HG02885 (cell line): ENCODE data around the gene TERT.
"Not testable (repeated sequence)": the region's sequence is repeated elsewhere in the genome, so short reads cannot be mapped to it uniquely, and the experiment has no call there.

Experiments
- ATAC-seq: cut with Tn5 transposase; IDR thresholded peaks from one replicate; pipeline ENCODE4 v1.9.1; 2021; ENCODE audit warnings: mild to moderate bottlenecking; ENCODE audit not compliant: unreplicated experiment, poor library complexity

The TERT gene

DNA sequence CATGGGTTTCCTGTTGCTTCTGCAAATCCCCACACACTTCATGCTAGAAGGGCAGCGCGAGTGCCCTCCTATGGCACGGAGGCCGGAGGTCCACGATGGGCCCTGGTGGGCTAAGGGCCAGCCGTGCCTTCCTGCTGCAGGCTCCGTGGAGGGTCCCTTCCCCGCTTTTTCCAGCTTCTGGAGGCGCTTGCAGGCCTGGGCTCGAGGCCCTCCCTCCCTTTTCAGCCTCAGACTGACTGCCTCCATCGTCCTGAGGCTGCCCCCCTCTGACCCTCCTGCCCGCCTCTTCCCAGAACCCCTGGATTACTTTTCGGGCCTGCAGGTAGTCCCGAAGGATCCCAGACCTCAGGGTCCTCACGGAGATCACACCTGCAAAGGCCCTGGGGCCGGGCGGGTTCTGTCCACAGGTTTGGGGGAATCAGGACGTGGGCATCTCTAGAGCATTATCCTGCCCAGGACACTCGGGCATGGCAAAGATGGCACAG lies 3.2 kb upstream of the TERT start:
- ATAC-seq, result no peak

DNA sequence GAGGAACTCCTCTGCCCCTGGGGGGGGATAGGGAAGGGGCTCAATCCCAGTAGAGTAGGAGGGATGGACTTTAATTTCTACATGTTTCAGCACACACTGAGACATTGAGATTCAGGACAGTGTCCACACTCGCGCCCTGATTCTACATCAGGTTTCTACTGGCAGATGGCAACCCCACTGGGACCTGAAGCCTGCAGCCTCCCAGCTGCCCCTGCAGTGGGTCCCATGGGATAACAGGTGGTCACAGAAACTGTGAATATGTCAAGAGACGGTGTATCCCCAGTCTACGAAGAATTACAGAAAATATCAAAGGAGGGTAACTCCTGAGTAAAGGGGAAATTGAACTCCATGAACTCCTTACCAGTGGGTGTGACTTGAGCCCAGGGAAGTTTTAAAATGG lies 2.4 kb upstream of the TERT start:
- no peak for ATAC-seq

DNA sequence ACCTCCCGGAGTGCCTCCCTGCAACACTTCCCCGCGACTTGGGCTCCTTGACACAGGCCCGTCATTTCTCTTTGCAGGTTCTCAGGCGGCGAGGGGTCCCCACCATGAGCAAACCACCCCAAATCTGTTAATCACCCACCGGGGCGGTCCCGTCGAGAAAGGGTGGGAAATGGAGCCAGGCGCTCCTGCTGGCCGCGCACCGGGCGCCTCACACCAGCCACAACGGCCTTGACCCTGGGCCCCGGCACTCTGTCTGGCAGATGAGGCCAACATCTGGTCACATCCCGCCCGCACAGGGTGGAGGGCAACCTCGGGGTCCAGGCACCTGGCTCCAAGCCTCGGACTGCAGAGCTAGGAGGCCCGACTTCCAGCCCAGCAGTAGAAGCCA lies 776 bp upstream of the TERT start:
- no peak for ATAC-seq

DNA sequence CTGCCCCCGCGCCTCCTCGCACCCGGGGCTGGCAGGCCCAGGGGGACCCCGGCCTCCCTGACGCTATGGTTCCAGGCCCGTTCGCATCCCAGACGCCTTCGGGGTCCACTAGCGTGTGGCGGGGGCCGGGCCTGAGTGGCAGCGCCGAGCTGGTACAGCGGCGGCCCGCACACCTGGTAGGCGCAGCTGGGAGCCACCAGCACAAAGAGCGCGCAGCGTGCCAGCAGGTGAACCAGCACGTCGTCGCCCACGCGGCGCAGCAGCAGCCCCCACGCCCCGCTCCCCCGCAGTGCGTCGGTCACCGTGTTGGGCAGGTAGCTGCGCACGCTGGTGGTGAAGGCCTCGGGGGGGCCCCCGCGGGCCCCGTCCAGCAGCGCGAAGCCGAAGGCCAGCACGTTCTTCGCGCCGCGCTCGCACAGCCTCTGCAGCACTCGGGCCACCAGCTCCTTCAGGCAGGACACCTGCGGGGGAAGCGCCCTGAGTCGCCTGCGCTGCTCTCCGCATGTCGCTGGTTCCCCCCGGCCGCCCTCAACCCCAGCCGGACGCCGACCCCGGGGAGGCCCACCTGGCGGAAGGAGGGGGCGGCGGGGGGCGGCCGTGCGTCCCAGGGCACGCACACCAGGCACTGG lies 548 bp downstream of the TERT start:
- ATAC-seq, result peak; percentile 36

DNA sequence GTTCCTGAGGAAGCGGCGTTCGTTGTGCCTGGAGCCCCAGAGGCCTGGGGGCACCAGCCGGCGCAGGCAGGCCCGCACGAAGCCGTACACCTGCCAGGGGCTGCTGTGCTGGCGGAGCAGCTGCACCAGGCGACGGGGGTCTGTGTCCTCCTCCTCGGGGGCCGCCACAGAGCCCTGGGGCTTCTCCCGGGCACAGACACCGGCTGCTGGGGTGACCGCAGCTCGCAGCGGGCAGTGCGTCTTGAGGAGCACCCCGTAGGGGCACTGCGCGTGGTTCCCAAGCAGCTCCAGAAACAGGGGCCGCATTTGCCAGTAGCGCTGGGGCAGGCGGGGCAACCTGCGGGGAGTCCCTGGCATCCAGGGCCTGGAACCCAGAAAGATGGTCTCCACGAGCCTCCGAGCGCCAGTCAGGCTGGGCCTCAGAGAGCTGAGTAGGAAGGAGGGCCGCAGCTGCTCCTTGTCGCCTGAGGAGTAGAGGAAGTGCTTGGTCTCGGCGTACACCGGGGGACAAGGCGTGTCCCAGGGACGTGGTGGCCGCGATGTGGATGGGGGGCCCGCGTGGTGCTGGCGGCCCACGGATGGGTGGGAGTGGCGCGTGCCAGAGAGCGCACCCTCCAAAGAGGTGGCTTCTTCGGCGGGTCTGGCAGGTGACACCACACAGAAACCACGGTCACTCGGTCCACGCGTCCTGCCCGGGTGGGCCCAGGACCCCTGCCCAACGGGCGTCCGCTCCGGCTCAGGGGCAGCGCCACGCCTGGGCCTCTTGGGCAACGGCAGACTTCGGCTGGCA lies 1.3 kb downstream of the TERT start:
- ATAC-seq, result no peak

DNA sequence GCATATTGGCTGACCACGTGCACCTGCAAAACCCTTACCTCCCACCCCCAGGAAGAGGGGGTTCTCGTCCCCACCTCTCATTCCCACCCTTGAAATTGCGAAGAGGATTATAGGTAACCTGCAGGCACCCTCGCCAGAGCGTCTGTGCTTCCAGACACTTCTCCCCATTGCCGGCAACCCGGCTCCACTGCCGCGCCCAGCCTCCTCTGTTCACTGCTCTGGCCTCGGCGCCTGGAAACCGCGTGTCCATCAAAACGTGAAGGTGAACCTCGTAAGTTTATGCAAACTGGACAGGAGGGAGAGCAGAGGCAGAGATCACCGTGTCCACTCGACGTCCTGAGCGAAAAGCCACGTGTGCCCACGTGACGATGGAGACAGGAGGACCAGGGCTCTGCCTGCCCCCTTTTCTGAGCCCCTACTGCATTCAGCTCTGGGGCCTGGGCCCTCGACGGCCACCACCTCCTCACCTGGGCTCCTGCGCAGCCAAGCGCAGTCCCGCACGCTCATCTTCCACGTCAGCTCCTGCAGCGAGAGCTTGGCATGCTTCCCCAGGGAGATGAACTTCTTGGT lies 1.9 kb downstream of the TERT start:
- no peak for ATAC-seq

DNA sequence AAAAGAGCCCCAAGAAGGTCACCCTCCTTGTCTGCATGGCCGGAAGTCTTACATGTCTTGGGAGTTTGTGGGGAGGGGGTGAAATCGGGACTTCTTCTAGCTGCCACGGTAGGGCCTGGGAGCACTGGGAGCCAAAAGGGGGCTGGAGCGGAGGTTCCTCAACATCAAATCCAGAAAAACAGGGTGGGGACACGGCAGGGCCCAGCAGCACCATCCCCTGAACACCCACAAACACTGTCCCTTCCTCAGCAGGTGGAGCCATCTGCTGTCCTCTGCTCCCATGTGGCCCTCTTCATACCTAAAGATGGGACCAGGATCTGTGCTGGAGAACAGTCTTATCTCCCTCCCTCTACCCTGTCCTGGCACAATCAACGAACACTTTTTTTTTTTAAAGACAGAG lies 2.7 kb downstream of the TERT start:
- no peak for ATAC-seq

DNA sequence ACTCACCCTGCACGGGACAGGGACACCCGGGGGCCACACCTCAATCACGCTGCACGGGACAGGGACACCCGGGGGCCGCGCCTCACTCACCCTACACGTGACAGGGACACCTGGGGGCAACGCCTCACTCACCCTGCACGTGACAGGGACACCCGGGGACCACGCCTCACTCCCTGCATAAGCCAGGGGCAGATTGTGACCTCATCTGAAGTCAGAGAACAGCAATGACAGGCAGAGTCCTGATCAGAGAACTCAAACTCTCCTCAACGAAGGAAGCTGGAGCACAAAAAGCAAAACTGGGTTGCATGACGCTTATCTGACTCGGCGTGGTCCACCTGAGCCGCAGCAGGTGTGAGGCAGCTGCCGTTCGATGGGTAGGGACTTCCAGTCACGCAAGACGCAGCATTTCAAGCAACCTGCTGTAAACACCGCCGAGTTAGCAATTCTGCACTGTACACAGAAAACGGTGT lies 3.2 kb downstream of the TERT start:
- ATAC-seq, result no peak

DNA sequence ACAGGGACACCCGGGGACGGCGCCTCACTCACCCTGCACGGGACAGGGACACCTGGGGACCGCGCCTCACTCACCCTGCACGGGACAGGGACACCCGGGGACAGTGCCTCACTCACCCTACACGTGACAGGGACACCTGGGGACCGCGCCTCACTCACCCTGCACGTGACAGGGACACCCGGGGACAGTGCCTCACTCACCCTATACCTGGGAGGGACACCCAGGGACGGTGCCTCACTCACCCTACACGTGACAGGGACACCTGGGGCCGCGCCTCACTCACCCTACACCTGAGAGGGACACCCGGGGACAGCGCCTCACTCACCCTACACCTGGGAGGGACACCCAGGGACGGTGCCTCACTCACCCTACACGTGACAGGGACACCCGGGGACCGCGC lies 3.9 kb downstream of the TERT start:
- ATAC-seq, result not testable (repeated sequence)

DNA sequence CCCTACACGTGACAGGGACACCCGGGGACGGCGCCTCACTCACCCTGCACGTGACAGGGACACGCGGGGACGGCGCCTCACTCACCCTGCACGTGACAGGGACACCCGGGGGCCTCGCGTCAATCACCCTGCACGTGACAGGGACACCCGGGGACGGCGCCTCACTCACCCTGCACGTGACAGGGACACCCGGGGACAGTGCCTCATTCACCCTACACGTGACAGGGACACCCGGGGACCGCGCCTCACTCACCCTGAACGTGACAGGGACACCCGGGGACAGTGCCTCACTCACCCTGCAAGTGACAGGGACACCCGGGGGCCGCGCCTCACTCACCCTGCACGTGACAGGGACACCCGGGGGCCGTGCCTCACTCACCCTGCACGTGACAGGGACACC lies 5.3 kb downstream of the TERT start:
- not testable (repeated sequence) for ATAC-seq

DNA sequence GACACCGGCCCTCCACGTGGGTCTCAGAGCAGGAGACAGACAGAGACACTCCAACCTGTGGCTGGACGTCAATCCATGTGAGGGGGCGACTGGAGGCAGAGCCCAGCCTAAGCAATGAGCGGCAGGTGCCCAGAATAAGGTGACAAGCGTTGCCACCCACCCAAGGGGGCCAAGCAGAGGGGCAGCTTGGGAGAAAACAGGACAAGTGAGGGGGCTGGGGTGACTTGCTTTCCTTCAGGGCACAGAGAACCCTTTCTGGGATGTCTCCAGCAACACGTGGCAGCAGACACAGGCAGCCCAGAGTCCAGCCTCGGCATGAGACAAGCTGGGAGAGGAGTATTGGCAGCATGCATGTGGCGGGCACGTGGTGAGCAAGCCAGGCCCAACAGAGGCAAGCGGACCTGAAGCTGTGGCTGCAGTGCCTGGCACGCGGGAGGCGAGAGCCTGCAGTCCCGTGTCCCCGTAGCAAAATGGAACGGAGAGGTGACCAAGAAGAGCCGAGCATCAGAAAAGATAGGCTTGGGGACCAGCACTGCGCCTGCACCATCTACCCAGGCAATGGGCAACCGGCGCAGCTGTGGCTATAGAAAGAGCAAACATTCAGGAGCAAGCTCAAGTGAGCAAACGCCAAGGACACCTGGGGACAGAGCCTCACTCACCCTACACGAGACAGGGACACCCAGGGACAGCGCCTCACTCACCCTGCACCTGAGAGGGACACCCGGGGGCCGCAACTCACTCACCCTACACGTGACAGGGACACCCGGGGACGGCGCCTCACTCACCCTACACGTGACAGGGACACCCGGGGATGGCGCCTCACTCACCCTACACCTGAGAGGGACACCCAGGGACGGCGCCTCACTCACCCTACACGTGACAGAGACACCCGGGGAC lies 6.2 kb downstream of the TERT start:
- ATAC-seq, result no peak

DNA sequence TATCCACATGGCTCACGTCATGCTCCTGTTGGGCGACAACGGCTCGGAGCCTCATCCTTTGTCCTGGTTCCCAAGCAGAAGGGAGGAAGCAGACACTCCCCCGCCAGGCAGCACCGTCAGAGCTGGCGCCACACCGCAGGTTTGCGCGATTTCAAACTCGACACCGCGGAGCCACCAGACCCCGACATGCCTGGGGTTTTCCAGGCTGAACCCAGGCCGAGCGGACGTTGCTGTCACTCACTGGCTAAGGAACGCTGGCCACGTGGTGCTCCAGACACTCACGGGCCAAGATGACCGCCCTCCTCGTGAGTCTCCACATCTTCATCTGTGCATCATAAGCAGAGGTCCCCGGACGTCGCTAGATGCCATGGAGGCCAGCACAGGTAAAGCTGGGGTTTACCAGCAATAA lies 9.0 kb downstream of the TERT start:
- ATAC-seq, result no peak

DNA sequence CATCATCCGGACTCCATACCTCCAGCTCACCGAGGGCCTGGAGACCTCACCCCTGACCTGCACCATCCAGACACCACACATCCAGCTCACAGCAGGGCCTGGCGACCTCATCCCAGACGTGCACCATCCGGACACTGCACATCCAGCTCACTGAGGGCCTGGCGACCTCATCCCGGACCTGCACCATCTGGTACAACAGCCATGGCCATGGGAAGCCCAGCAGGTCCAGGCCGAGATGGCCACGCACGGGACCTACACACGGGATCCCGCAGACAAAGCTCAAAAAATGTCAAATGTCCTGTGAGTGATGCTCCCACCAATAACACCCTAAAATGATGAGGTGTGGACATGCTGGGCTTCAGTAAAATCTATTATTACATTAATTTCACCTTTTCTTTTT lies 9.7 kb downstream of the TERT start:
- ATAC-seq, result no peak

DNA sequence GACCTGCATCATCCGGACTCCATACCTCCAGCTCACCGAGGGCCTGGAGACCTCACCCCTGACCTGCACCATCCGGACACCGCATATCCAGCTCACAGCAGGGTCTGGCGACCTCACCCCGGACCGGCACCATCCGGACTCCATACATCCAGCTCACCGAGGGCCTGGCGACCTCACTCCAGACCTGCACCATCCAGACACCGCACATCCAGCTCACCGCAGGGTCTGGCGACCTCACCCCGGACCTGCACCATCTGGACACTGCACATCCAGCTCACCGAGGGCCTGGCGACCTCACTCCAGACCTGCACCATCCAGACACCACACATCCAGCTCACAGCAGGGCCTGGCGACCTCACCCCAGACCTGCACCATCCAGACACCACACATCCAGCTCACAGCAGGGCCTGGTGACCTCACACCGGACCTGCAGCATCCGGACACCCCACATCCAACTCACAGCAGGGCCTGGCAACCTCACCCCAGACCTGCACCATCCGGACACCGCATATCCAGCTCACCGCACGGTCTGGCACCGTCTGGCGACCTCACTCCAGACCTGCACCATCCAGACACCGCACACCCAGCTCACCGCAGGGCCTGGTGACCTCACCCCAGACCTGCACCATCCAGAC lies 10.4 kb downstream of the TERT start:
- ATAC-seq, result not testable (repeated sequence)

DNA sequence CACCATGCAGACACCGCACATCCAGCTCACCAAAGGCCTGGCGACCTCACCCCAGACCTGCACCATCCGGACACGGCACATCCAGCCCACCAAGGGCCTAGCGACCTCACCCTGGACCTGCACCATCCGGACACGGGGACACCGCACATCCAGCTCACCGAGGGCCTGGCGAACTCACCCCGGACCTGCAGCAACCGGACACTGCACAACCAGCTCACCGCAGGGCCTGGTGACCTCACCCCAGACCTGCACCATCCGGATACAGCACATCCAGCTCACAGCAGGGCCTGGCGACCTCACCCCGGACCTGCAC lies 11.2 kb downstream of the TERT start:
- ATAC-seq, result not testable (repeated sequence)

DNA sequence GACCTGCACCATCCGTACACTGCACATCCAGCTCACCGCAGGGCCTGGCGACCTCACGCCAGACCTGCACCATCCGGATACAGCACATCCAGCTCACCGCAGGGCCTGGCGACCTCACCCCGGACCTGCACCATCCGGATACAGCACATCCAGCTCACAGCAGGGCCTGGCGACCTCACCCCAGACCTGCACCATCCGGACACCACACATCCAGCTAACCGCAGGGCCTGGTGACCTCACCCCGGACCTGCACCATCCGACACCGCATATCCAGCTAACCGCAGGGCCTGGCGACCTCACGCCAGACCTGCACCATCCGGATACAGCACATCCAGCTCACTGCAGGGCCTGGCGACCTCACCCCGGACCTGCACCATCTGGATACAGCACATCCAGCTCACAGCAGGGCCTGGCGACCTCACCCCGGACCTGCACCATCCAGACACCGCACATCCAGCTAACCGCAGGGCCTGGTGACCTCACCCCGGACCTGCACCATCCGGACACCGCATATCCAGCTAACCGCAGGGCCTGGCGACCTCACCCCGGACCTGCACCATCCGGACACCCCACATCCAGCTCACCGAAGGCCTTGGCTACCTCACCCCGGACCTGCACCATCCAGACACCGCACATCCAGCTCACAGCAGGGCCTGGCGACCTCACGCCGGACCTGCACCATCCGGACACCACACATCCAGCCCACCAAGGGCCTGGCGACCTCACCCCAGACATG lies 11.7 kb downstream of the TERT start:
- ATAC-seq, result not testable (repeated sequence)

DNA sequence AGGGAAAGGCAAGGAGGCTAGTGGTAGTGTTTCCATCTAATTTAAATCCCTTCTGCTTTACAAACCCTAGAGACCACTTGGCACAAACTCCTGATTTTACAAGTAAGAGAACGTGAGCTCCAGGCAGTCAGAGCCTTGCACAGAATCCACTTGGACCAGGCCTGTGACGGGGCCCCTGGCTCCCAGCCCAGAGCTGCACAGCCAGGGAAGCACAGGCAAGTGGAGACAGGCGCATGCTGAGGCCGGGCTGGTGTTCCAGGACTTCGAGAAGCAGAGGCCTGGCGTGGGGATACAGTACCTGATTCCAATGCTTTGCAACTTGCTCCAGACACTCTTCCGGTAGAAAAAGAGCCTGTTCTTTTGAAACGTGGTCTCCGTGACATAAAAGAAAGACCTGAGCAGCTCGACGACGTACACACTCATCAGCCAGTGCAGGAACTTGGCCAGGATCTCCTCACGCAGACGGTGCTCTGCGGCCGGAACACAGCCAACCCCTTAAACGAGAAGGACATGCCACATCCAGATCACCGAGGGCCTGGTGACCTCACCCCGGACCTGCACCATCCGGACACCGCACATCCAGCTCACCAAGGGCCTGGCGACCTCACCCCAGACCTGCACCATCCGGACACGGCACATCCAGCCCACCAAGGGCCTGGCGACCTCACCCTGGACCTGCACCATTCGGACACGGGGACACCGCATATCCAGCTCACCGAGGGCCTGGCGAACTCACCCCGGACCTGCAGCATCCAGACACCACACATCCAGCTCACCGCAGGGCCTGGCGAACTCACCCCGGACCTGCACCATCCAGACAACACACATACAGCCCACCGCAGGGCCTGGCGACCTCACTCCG lies 12.5 kb downstream of the TERT start:
- no peak for ATAC-seq

DNA sequence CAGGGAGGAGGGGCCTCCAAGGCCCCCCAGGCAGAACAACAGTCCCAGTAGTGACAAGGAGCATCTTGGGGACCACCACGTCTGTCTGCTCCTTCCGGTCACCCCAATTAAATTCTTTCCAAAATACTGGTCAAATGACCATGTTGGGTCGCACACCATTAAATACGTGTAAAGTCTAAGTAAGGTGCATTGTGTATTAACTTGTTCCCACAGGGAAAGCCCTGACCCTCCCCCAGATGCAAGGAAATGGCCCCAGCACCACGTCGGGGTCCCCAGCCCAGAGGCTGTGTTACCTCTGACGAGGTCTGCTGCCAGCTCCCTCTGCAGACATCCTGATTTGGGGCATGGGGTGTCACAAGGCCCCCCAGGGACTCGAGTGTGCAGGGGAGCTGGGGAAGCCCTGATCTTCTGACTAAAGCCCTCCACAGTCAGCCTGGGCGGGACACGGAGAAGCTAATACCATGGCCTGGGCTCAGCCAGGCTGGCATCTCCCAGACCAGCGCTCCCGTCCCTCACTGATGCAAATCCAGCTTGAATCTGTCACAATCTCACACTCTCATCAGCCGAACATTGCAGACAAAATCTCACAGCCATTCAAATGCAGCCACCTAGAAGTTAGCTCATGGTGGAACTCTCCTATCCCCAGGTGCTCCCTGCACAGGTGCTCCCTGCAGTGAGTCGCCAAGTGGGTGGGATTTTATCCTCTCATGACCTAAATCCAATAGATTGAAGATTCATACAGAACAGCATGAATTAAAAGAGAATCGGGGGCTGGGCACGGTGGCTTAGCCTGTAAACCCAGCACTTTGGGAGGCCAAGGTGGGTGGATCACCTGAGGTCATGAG lies 13.6 kb downstream of the TERT start:
- no peak for ATAC-seq
